NCI-H226 (cell line): Measurements from ENCODE around the gene ANTKMT.

Source experiments
- DNase-seq: peaks from one replicate; pipeline ENCODE4 v3.0.0-alpha.2; 2015

Gene ANTKMT

DNA sequence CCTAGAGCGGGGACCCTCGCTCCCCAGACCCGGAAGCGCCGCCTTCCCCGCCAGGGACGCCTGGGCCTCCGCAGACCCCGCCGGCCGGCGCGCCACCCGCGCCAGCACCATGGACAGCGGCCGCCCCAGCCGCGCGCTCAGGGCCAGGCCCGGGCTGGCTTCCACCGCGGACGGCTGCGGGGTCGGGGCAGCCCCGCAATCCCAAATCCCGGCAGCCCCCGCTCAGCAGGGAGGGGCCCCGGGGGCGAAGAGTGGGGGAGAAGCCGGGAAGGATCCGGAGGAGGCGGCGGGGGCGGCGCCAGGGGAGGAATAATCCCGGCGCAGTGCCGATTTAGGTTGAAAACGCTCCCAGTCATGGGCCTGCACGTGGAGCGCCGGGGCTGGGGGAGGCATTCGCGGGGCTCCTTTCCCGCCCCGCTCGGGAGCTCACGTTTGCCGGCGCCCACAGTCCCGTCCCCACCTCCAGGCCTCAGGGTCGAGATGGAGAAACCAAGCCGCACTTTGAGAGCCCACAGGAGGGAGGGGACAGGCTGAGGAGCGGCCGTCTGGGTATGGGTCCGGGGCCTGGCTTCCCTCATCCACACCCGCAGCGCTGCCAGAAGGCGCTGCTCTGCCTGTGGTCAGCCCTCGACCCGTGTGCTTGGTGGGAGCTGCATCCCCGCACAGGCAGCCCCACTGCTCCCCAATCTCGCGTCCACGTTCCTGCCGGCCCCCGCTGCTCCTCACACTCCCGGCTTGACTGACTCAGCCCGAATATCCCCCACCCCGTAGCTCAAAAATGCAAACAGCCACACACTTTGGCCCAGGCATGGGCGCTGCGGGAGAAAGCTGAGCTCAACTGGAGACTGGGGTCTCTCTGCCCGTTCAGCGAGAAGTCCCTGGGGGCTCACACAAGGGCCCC lies 20.0 kb upstream of the ANTKMT start:
- no peak for DNase-seq

DNA sequence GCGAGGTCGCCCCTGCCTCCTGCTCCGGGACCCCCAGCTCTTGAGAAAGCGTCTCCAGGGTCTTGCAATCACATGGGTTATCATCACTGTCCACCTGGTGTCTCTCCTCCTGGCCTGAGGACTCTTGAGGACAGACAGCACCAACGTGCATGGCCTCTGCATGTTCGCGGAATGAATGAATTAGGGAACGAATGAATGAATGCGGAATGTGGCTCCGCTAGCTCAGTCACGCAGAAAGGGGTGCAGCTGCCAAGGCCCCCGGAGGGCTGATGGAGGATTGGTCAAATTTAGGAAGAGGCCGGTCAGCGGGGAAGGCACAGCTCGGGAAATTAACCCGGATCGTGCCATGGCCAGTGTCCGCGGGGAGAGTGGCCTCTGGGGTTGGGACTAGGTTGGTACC lies 18.6 kb upstream of the ANTKMT start:
- no peak for DNase-seq

DNA sequence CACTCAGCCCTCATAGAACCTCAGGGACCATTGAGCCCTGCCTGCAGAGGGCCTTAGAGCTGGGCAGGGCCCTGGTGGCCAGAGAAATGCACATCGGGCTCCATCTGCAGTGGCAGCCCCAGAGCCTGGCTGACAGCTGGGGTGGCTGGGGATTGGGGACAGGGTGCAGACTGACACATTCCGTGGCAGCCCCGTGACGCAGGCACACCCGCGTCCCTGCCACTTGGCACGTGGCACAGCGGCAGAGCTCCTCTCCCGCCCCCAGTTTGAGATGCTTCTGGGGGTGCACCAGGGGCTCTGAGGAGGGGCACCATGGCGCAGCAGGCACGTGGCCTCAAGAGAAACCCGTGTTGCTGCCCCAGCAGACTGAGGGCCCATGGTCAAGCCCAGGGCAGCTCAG lies 17.5 kb upstream of the ANTKMT start:
- DNase-seq: no peak

DNA sequence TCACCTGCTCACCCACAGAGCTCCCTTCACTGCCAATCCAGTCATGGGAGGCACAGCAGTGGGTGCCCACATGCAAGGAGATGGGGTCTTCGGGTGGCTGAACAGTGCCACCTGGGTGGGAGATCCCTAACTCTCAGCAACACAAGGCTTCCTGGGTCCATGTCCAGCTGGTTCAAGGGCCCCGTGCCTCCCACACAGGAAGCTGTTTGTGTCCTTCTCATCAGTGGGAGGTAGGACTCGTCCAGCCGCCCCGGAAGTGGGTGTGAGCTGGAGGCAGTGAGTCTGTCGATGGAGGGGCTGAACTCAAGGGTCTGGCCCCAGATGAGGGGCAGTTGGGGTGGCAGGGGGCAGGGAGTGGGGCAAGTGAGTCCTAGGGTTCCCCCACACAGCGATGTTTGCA lies 16.9 kb upstream of the ANTKMT start:
- no peak for DNase-seq

DNA sequence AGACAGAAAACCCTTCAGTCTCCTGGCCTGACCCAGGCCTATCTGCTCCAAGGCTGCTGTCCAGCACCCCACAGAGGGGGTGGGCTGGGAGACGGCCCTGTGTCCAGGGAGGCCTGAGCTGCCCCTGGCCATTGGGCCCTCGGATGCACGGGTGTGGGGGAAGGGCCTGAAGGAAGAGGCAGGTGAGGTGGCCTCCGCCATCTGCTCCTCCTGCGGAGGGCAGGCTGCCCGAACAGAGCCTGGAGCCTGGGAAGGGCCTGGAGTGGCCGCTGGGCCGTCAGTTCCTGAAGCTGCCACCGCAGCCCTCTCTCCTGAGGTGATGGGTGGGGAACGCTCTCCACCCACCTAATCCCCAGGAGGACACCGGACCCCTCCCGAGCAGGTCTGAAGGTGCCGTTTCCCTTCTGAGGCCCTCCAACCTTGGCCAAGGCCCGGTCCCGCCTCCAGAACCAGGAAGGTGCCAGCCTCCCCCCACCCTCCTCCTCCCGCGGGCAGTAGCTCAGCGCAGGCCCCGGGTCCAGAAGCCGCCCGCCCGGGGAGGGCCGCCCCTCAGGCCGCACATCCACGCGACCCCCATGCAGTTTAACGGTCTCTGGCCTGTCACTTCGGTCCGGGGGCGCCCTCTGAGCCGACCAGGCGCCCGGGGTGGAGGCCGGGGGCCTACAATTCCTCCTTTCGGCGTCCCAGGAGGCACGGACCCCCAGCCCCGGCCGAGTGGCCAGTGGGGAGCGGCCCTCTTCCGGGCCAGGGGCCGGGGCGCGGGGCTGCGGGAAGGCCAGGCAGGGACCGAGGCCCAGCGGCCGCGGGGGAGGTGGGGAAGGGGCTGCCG lies 16.2 kb upstream of the ANTKMT start:
- DNase-seq: peak; percentile 1

DNA sequence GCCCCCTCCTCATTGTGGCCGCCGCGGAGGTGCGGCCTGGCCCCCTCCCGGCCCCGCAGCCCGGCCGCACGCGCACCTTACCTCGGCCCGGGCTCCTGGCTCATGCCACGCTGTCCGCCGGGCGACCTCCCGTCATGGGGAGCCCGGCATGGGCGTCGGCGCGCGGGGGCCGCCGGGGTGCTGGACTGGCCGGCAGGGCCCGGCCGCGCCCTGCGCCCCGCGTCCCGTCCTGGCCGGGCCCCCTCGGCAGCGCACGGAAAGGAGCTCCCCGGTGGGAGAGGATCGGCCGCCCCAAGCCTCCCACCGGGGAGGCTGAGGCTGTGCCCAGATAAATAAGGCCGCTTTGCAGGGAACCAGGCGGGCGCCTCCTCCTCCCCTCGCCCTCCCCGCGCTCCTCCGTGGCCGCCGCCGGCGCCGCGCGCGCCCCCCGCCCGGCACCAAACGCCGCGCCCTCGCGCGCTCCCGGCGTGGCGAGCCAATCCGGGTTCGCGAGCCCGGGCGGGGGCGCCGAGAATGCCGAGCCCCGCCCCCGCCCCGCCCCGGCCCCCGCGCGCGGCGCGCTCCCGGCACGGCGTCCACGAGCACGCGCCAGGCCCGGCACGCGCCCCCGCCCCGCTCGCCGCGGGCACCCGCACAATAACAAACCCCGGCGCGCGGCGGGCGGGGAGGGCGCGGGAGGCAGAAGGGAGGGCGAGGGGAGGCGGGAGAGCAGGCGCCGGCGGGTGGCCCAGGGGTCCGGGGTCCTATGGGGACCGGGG lies 15.3 kb upstream of the ANTKMT start, which contains the start of gene FBXL16:
TSS of gene FBXL16 (minus strand) at position 371 of the 758 bp plus-strand sequence. CDS start 8,396 bp downstream, outside the sequence.
- DNase-seq: peak; percentile 28

- DNase-seq: no peak
Observed at GRCh38 chr16:706189-707061, 14.5 kb upstream of the ANTKMT start.

GRCh38 chr16:707062-707538 lies 13.8 kb upstream of the ANTKMT start:
- no peak for DNase-seq

- no peak for DNase-seq
Observed at GRCh38 chr16:708019-708418, 12.9 kb upstream of the ANTKMT start.

- DNase-seq: no peak
Observed at GRCh38 chr16:708959-709358, 12.0 kb upstream of the ANTKMT start.

GRCh38 chr16:709566-710499 lies 11.1 kb upstream of the ANTKMT start:
- peak; percentile 48 for DNase-seq

GRCh38 chr16:710500-711075 lies 10.4 kb upstream of the ANTKMT start:
- DNase-seq: no peak

DNA sequence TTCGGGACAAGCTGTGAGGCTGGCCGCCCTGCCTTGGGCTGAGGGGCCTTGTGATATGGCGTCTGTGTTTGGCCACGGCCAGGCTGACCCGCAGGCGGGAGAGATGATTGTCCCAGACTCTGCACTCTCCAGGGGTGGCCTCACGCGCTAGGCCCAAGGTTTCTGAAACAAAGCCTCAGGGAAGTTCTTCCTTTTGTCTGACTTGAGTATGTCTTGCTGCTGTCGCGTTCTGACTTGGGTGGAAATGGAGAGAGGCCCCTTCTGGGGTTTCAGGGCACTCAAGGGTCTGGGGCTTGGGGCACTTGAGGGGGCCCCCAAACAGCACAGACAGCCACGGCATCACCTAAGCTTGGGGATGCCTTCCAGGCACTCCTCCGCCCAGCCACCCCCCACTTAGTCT lies 9.9 kb upstream of the ANTKMT start:
- DNase-seq: no peak

- DNase-seq: peak; percentile 37
Observed at GRCh38 chr16:711548-712320, 9.2 kb upstream of the ANTKMT start.

- peak; percentile 66 for DNase-seq
Observed at GRCh38 chr16:712740-713250, 8.2 kb upstream of the ANTKMT start.

GRCh38 chr16:714079-714478 lies 6.9 kb upstream of the ANTKMT start:
- DNase-seq: peak; percentile 80

- peak; percentile 86 for DNase-seq
Observed at GRCh38 chr16:714558-715476, 6.1 kb upstream of the ANTKMT start, which contains the start of gene METRN. TSS of gene METRN (plus strand) at chr16:715118. CDS start at chr16:715290, 172 bp downstream.
